Right cardiac atrium (tissue), 5 donors: ENCODE data around the gene ZSCAN18. TPM values are rescaled to one million over a fixed set of nuclear protein-coding genes. Genes with fewer than 3 reads are reported as not detected.
A peak's percentile ranks its signal among the peaks of the same experiment; 100 is the strongest.

ENCODE experiments used
- ATAC-seq, 2 donors: fragments of 200-7000 bp; cut with Tn5 transposase; one replicate each; pipeline versions ENCODE4 v1.8.0 to v1.9.1; 2020; ENCODE audit warnings: moderate library complexity in 2 of 2, mild to moderate bottlenecking in 1 of 2
- DNase-seq, 3 donors: peaks; one replicate each; pipeline ENCODE4 v3.0.0-alpha.2; 2020
- H3K27ac ChIP-seq: one replicate; pipeline ENCODE4 v1.5.1; 2013; ENCODE audit warnings: mild to moderate bottlenecking, low read length, control low read depth, moderate library complexity
- H3K27me3 ChIP-seq: one replicate; pipeline ENCODE4 v1.6.1; 2013; ENCODE audit not compliant: control insufficient read depth, insufficient read depth
- H3K4me1 ChIP-seq: one replicate; pipeline ENCODE4 v1.6.1; 2013; ENCODE audit warnings: low read length; ENCODE audit not compliant: control insufficient read depth, insufficient read depth
- H3K4me3 ChIP-seq: one replicate; pipeline ENCODE4 v1.5.1; 2013; ENCODE audit warnings: low read length, control low read depth
- H3K9me3 ChIP-seq: one replicate; pipeline ENCODE4 v1.6.1; 2013; ENCODE audit warnings: low read length; ENCODE audit not compliant: control insufficient read depth
- WGBS: extraction: QIAGEN DNeasy Blood & Tissue Kit; methylation state at CpG from one replicate; pipeline ENCODE4 v1.1.7; 2013; 5-methylcytosine and 5-hydroxymethylcytosine counted together
- intact Hi-C, 4 donors: fragments of 100-400 bp; cut with DNase I; formaldehyde crosslinking; loops; one replicate each; pipeline versions ENCODE4 v1.11.0 to v1.14.0; 2022 to 2023
- polyA plus RNA-seq: library from polyadenylated mRNA; stranded (reverse); fragments of 200-250 nt; gene quantifications from one replicate; pipeline ENCODE4 v1.2.3, GENCODE V29; 2013
- total RNA-seq, 4 donors: library from RNA; stranded (reverse); fragmentation: NEBNext Ultra II Directional; extraction: Animal tissue kit (Norgen Biotek cat#: 25700); gene quantifications; one replicate each; pipeline ENCODE4 v1.2.1, GENCODE V29; 2021
- donor health status: healthy with polysubstance abuse.
- donor health status: DM: no; HTN: yes; CAD: no.
- donor health status: DM: no; HTN: no; CAD: no.
- donor health status: DM: no; HTN: yes; CAD: no; lungs with severe emphysema.
- donor health status: DM: yes; HTN: yes; CAD: no.

ZSCAN18 gene
- total and polyA plus RNA-seq, 5 donors, result 63.7 to 89.7 (median 85.4) TPM

DNA sequence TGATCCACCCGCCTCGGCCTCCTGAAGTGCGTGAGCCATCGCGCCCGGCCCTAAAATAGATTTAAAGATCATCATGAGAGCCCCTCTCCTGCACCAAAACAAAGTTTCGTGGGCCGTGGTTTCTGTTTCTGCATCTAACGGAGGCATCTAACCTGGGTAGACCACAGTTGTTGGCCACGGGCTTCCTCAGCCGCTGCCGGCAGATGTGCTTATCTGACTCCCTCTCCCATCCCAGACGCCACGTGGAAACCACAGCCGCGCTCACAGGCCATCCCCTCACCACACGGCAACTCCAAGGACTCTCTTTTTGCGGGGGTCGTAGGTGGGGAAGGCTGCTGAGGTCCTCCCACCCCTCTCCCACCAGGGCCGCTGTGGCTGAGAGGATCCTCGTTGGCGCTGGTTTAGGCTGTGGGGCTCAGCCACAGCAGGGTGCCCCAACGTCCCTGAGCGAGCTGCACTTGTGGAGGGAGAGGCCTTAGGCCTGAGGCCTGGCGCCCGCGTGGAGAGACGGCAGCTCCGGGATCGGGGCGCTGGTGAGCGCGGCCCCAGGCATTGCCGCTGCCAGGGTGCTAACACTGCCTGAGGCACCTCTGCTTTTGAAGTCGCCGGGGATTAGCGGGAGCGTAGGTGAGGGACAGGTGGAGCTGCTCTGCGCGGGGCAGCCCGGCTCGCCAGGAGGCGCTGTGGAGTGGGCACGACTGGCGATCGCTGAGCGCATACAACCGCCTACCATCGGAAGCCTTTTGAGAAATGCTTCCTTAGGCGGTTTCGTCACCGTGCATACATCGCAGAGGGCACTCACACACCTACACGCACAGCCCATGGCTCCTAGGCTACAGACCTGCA, 55.3 kb downstream of the ZSCAN18 start:
- H3K9me3 ChIP-seq, result peaks cover 3% of the 10 kb centered on the region
- ATAC-seq (no peak), DNase-seq (no peak)
- H3K4me3 ChIP-seq, result no peak overlapping the region
- no peak overlapping the region for H3K27ac ChIP-seq
- intact Hi-C loops, result no loop called here
- WGBS, result 34% methylated on average over 54 of the region's 54 CpGs
- no peaks in the 10 kb centered on the region for H3K27me3 ChIP-seq
- no peaks in the 10 kb centered on the region for H3K4me1 ChIP-seq

DNA sequence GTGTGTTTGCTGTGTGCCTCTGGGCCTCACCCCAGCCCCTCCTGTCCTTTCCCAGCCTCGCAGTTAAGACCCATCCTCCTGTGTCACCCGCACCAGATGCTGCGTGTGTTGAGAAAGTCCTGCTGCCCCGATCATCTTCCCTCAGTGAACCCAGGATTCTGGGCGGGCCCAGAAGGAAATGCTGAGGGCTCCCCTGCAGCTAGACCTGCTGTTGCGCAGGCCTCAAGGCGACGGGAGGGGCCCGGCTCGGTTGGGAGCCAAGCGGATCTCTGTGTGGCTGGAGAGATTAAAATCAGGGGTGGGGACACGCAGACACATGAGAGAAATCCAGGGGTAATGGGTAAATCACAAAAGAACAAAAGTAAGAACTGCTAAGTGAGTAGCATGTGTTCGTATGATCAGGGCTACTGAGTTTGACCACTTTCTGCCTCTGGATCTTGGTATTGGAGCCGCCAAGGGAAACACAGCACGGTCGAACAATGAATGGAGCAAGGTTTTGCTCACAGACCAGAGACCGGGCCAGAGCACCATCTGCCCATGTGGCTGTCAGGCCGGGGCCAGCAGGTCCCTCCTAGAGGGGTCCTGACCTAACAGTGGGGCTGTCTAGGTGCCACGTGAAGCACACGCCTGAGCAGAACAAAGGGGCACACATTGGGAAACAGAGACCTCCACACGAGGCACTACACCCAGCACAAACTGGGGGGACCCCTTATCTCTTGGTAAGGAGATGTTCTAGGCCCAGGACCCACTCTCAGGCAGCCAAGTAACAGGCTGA, 57.1 kb downstream of the ZSCAN18 start:
- Histone ChIP-seq H3K27ac (no peak overlapping the region), H3K9me3 (peaks cover 3% of the 10 kb centered on the region), H3K4me3 (no peak overlapping the region), H3K4me1 (no peaks in the 10 kb centered on the region), H3K27me3 (no peaks in the 10 kb centered on the region)
- WGBS, result 82% methylated on average over 21 of the region's 21 CpGs
- intact Hi-C loops, result no loop called here
- DNase-seq (no peak), ATAC-seq (no peak)

DNA sequence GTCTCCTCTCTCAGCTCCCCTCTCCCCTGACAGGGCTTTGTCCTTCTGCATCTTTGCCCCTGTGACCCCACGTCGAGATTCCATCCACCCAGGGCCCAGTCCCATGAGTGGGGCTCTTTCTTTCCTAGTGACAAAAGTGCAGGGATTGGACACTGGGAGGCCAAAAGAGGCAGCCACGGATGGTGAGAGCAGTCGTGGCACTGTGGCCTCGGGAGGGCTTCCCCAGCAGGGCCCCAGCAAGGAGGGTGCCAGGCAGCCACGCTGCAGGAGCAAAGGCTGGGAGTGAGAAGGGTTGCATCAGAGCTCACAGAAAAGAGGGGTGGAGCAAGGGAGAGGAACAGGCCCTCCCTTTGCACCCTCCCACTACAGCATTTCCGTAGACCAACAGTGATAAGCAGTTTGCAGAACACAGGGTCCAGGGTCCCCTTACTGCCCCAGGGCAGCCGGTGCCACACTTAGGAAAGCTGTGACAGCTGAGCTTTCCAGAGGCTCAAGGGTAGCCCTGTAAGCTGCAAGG, 59.3 kb downstream of the ZSCAN18 start:
- Histone ChIP-seq H3K27ac (no peak overlapping the region), H3K9me3 (peaks cover 3% of the 10 kb centered on the region), H3K27me3 (no peaks in the 10 kb centered on the region), H3K4me3 (no peak overlapping the region), H3K4me1 (no peaks in the 10 kb centered on the region)
- WGBS, result 15% methylated on average over 8 of the region's 8 CpGs
- DNase-seq, result no peak
- no peak for ATAC-seq
- intact Hi-C loops, result no loop called here

DNA sequence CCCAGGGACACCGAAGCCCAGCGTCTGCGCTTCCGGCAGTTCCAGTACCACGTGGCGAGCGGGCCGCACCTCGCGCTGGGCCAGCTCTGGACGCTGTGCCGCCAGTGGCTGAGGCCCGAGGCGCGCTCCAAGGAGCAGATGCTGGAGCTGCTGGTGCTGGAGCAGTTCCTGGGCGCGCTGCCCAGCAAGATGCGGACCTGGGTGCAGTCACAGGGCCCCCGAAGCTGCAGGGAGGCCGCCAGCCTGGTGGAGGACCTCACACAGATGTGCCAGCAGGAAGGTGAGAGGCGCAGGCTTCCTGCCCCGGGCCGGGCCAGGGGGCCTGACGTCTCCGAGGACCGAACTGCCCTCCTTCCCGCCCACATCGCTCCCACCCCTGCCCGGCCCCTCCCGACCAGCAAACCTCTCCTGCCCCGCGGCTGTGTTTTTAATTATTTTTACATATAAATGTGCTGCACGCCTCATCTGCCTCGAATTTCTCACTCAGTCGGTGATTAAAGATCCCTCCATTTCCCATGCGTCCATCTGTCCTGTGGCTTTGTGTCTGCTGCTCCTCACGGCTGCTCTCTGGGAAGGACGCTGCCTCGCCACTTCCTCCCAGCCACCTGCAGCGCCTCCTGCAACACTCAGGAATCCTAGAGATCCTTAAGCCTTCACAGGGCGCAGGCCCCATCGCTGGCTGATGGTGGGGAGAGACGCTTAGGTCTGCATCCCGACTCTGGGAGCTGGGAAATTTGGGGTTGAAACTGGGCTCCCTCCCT, 59.9 kb downstream of the ZSCAN18 start:
- Histone ChIP-seq H3K27ac (no peak overlapping the region), H3K4me3 (no peak overlapping the region), H3K9me3 (peaks cover 2% of the 10 kb centered on the region), H3K4me1 (no peaks in the 10 kb centered on the region), H3K27me3 (no peaks in the 10 kb centered on the region)
- ATAC-seq (no peak), DNase-seq (peak in 1 of 3 donors; percentile 52)
- WGBS, result 12% methylated on average over 44 of the region's 44 CpGs
- intact Hi-C loops, result no loop called here

DNA sequence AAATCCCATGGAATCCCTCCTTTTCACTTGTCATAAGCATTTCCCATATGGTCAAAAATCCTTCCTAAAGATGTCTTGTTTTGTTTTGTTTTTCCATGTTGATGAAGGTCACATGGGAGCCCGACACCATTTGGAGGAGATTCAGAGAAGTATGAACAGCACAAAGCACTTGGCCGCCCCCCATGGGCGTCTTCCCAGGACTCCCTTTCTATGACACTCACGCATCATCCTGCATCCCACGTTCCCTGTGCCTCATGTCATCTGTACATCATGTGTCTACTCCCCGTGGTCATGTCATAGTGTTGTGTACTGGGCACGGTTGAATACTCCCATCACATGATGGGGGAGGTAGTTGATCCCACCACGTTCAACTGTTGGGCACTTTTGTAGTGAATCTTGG, 62.2 kb downstream of the ZSCAN18 start:
- ATAC-seq (no peak), DNase-seq (peak in 1 of 3 donors; percentile 6)
- H3K4me3 ChIP-seq, result no peak overlapping the region
- H3K27me3 ChIP-seq, result no peaks in the 10 kb centered on the region
- H3K4me1 ChIP-seq, result no peaks in the 10 kb centered on the region
- intact Hi-C loops, result no loop called here
- H3K9me3 ChIP-seq, result no peaks in the 10 kb centered on the region
- no peak overlapping the region for H3K27ac ChIP-seq
- WGBS, result 68% methylated on average over 8 of the region's 8 CpGs

DNA sequence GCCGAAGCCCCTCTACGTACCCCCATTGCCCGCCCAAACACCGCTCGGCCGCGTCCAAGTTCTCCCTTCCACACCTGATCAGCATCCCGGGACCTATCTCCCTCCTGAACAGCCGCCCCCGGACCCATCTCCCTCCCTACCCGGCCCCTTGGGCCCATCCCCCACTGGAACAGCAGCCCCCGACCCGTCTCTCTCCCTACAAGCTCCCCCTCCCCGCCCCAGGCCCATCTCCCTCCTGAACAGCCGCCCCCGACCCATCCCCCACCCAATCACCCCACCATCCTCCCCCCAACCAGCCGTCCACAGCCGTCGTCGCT, 63.6 kb downstream of the ZSCAN18 start:
- Histone ChIP-seq H3K27me3 (no peaks in the 10 kb centered on the region), H3K4me1 (no peaks in the 10 kb centered on the region), H3K4me3 (peak overlapping the region; percentile 78), H3K27ac (no peak overlapping the region), H3K9me3 (no peaks in the 10 kb centered on the region)
- intact Hi-C loops, result no loop called here
- ATAC-seq (peak in 1 of 2 donors; percentile 3), DNase-seq (no peak)
- WGBS, result 4% methylated on average over 20 of the region's 20 CpGs

Other genes with a start within 250 kb of the ZSCAN18 start
- 10 to 100 TPM; 19.6 to 23.8 (median 21.8) TPM for gene ZNF587, start 248.4 kb downstream of the ZSCAN18 start, total RNA-seq
- gene ZNF587, start 248.4 kb downstream of the ZSCAN18 start, polyA plus RNA-seq, result 16.3 TPM
- gene ZNF814, start 209.2 kb downstream of the ZSCAN18 start, total RNA-seq, result 10 to 100 TPM in 3 of 4 donors, 1 to 10 TPM in 1; 9.5 to 13.8 (median 12.3) TPM
- gene ZNF814, start 209.2 kb downstream of the ZSCAN18 start, polyA plus RNA-seq, result 13.0 TPM
- gene ZNF417, start 181.6 kb downstream of the ZSCAN18 start, total RNA-seq, result 10 to 100 TPM; 10.2 to 12.7 (median 11.8) TPM
- gene ZNF417, start 181.6 kb downstream of the ZSCAN18 start, polyA plus RNA-seq, result 4.6 TPM
- 10 to 100 TPM; 11.1 to 16.7 (median 12.4) TPM for gene ZNF418, start 162.8 kb downstream of the ZSCAN18 start, total RNA-seq
- gene ZNF418, start 162.8 kb downstream of the ZSCAN18 start, polyA plus RNA-seq, result 9.7 TPM
- gene ZNF256, start 150.5 kb downstream of the ZSCAN18 start, total RNA-seq, result 10 to 100 TPM; 10.0 to 13.9 (median 12.5) TPM
- 5.5 TPM for gene ZNF256, start 150.5 kb downstream of the ZSCAN18 start, polyA plus RNA-seq
- gene C19orf18, start 123.7 kb downstream of the ZSCAN18 start, total RNA-seq, result 1 to 10 TPM; 2.1 to 2.9 (median 2.6) TPM
- gene C19orf18, start 123.7 kb downstream of the ZSCAN18 start, polyA plus RNA-seq, result 2.9 TPM
- gene ZNF606, start 95.4 kb downstream of the ZSCAN18 start, total RNA-seq, result 10 to 100 TPM; 11.8 to 16.8 (median 15.7) TPM
- 10.2 TPM for gene ZNF606, start 95.4 kb downstream of the ZSCAN18 start, polyA plus RNA-seq
- under 1 TPM in 1 of 4 donors, not detected in 3; 0.54 TPM for gene ZSCAN1, start 64.2 kb downstream of the ZSCAN18 start, total RNA-seq
- gene ZSCAN1, start 64.2 kb downstream of the ZSCAN18 start, polyA plus RNA-seq, result 0.14 TPM
- gene ZNF135, start 38.9 kb downstream of the ZSCAN18 start, total RNA-seq, result 1 to 10 TPM; 2.8 to 5.1 (median 4.3) TPM
- 4.2 TPM for gene ZNF135, start 38.9 kb downstream of the ZSCAN18 start, polyA plus RNA-seq
- 10 to 100 TPM in 2 of 4 donors, 1 to 10 TPM in 2; 7.8 to 10.3 (median 9.6) TPM for gene ZNF329, start 52.6 kb upstream of the ZSCAN18 start, total RNA-seq
- gene ZNF329, start 52.6 kb upstream of the ZSCAN18 start, polyA plus RNA-seq, result 4.8 TPM
- gene ZNF274, start 84.8 kb upstream of the ZSCAN18 start, total RNA-seq, result 10 to 100 TPM; 19.1 to 24.8 (median 22.4) TPM
- gene ZNF274, start 84.8 kb upstream of the ZSCAN18 start, polyA plus RNA-seq, result 14.4 TPM
- gene ZNF544, start 130.7 kb upstream of the ZSCAN18 start, total RNA-seq, result 10 to 100 TPM; 23.7 to 29.5 (median 26.1) TPM
- gene ZNF544, start 130.7 kb upstream of the ZSCAN18 start, polyA plus RNA-seq, result 29.1 TPM
- 1 to 10 TPM; 5.3 to 6.7 (median 6.0) TPM for gene ZNF8, start 180.7 kb upstream of the ZSCAN18 start, total RNA-seq
- gene ZNF8, start 180.7 kb upstream of the ZSCAN18 start, polyA plus RNA-seq, result 3.1 TPM
- 10 to 100 TPM; 19.9 to 24.1 (median 21.1) TPM for gene ERVK3-1, start 207.1 kb upstream of the ZSCAN18 start, total RNA-seq
- 27.7 TPM for gene ERVK3-1, start 207.1 kb upstream of the ZSCAN18 start, polyA plus RNA-seq
- 1 to 10 TPM; 1.4 to 2.1 (median 1.9) TPM for gene ZSCAN22, start 228.8 kb upstream of the ZSCAN18 start, total RNA-seq
- 0.79 TPM for gene ZSCAN22, start 228.8 kb upstream of the ZSCAN18 start, polyA plus RNA-seq